ENCODE results near the gene ARHGAP8. TPM values are rescaled to one million over a fixed set of nuclear protein-coding genes. Genes with fewer than 3 reads are reported as not detected.

The ARHGAP8 gene
- total and polyA plus RNA-seq, 10 of the 15 experiments (the other 5 are each of a cell fraction or from before 2014, with no cell fraction given): 0.33 TPM; not detected in 9

DNA sequence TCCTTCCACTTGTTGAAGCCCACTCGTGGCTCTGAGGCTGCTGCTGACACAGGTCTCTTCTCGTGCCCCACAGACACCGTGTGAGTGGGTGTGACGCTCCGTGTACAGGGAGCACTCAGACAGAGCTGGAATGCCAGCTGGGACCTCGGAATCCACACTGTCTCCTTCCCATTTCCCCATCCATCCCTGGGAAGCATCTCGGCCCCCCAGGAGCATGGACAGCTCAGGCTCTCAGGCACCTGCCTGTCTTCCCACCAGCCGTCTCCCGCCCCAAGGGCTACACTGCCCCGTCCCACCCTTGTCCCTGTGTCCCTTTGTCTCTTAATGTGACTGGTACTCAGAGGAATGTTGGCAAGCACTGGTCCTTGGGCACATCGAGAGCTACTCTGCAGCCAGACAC lies 63.8 kb downstream of the ARHGAP8 start (continued):
- TF ChIP-seq, protein P1, sequence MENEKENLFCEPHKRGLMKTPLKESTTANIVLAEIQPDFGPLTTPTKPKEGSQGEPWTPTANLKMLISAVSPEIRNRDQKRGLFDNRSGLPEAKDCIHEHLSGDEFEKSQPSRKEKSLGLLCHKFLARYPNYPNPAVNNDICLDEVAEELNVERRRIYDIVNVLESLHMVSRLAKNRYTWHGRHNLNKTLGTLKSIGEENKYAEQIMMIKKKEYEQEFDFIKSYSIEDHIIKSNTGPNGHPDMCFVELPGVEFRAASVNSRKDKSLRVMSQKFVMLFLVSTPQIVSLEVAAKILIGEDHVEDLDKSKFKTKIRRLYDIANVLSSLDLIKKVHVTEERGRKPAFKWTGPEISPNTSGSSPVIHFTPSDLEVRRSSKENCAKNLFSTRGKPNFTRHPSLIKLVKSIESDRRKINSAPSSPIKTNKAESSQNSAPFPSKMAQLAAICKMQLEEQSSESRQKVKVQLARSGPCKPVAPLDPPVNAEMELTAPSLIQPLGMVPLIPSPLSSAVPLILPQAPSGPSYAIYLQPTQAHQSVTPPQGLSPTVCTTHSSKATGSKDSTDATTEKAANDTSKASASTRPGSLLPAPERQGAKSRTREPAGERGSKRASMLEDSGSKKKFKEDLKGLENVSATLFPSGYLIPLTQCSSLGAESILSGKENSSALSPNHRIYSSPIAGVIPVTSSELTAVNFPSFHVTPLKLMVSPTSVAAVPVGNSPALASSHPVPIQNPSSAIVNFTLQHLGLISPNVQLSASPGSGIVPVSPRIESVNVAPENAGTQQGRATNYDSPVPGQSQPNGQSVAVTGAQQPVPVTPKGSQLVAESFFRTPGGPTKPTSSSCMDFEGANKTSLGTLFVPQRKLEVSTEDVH (IDR thresholded peaks at IDR 0.05; ENCODE audit: low read depth, partially characterized antibody): no peak
- TF ChIP-seq NR2F1 (conservative IDR thresholded peaks at IDR 0.05): no peak
- TF ChIP-seq EGR1 (IDR thresholded peaks at IDR 0.05; ENCODE audit: borderline replicate concordance in 1 of 2, low read depth in 2 of 2, low read length in 2 of 2): no peak
- no peak for TF ChIP-seq IKZF2 (IDR thresholded peaks at IDR 0.05)
- TF ChIP-seq HDAC2 (IDR thresholded peaks at IDR 0.05): no peak
- TF ChIP-seq PAX8 (IDR thresholded peaks at IDR 0.05): no peak
- no peak for TF ChIP-seq MTA3 (IDR thresholded peaks at IDR 0.05; ENCODE audit: borderline replicate concordance, low read length)

DNA sequence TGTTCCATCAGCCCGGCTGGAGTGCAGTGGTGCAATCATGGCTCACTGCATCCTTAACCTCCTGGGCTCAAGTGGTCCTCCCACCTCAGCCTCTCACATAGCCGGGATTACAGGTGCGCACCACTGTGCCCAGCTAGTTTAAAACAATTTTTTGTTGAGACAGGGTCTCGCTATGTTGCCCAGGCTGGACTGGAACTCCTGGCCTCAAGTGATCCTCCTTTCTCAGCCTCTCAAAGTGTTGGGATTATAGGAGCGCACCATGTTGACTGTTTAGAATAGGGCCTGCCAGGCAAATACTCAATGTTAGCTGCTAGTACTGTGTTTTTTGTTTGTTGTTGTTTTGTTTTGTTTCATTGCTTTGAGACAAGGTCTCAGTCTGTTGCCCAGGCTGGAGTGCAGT lies 66.4 kb downstream of the ARHGAP8 start:
- no peaks in the 10 kb centered on the region for H4K20me1 ChIP-seq (ENCODE audit: control insufficient read depth, insufficient read depth)
- FAIRE-seq (no peak), ATAC-seq (no peak), DNase-seq (ENCODE audit: low read depth, low spot score) (no peak)
- H3K27me3 ChIP-seq (replicated peaks in 1 of 2; ENCODE audit: control insufficient read depth in 2 of 2, insufficient read depth in 2 of 2, low read length in 1 of 2): no peaks in the 10 kb centered on the region; a peak in 1 of 4 replicates
- CTCF ChIA-PET: interaction anchor here (1.4 kb wide), 1 partner anchor 11 kb away, joined by 4 read pairs; no protein-coding TSS in a partner anchor
- no peak overlapping the region for H3K27ac ChIP-seq (ENCODE audit: control insufficient read depth, insufficient read depth)
- H3K4me1 ChIP-seq (ENCODE audit: control insufficient read depth, insufficient read depth, low read length): no peaks in the 10 kb centered on the region
- SMC1A ChIA-PET (ENCODE audit: uncharacterized antibody, unreplicated experiment): no interaction called here
- H3K79me2 ChIP-seq (ENCODE audit: control insufficient read depth, insufficient read depth, low read length): no peaks in the 10 kb centered on the region
- H2AFZ ChIP-seq (ENCODE audit: control insufficient read depth, low read depth, low read length): no peak overlapping the region
- H3K4me2 ChIP-seq (ENCODE audit: control insufficient read depth, insufficient read depth): no peak overlapping the region
- RAD21 ChIA-PET (ENCODE audit: unreplicated experiment): no interaction called here
- BruUV-seq (replicated peaks): no TSS peak
- intact Hi-C loops (cut with micrococcal nuclease; ENCODE audit: unreplicated experiment): no loop called here
- H3K4me3 ChIP-seq: no peak overlapping the region
- no peaks in the 10 kb centered on the region for H3K36me3 ChIP-seq (ENCODE audit: control insufficient read depth in 2 of 2, insufficient read depth in 2 of 2, low read length in 1 of 2)
- POLR2A ChIA-PET: interaction anchor here (0.6 kb wide), 1 partner anchor 34 kb away, joined by 6 read pairs; no protein-coding TSS in a partner anchor
- 83% methylated on average over 5 of the region's 5 CpGs for WGBS (ENCODE audit: insufficient coverage, insufficient replicate concordance, low lambda C conversion rate, missing lambda C conversion rate)
- no peaks in the 10 kb centered on the region for H3K9me3 ChIP-seq (replicated peaks; ENCODE audit: control insufficient read depth, insufficient read depth, low read length)
- in situ Hi-C loops (cut with MboI): no loop called here
- H3K9ac ChIP-seq (ENCODE audit: control insufficient read depth, insufficient read depth, low read length): no peak overlapping the region
- TF ChIP-seq, protein P2, sequence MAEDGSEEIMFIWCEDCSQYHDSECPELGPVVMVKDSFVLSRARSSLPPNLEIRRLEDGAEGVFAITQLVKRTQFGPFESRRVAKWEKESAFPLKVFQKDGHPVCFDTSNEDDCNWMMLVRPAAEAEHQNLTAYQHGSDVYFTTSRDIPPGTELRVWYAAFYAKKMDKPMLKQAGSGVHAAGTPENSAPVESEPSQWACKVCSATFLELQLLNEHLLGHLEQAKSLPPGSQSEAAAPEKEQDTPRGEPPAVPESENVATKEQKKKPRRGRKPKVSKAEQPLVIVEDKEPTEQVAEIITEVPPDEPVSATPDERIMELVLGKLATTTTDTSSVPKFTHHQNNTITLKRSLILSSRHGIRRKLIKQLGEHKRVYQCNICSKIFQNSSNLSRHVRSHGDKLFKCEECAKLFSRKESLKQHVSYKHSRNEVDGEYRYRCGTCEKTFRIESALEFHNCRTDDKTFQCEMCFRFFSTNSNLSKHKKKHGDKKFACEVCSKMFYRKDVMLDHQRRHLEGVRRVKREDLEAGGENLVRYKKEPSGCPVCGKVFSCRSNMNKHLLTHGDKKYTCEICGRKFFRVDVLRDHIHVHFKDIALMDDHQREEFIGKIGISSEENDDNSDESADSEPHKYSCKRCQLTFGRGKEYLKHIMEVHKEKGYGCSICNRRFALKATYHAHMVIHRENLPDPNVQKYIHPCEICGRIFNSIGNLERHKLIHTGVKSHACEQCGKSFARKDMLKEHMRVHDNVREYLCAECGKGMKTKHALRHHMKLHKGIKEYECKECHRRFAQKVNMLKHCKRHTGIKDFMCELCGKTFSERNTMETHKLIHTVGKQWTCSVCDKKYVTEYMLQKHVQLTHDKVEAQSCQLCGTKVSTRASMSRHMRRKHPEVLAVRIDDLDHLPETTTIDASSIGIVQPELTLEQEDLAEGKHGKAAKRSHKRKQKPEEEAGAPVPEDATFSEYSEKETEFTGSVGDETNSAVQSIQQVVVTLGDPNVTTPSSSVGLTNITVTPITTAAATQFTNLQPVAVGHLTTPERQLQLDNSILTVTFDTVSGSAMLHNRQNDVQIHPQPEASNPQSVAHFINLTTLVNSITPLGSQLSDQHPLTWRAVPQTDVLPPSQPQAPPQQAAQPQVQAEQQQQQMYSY (CRISPR knock-in tag; IDR thresholded peaks at IDR 0.05): no peak
- TF ChIP-seq POLR2AphosphoS2 (IDR thresholded peaks at IDR 0.05; ENCODE audit: low read depth, low read length) (no peak), CBFB (IDR thresholded peaks at IDR 0.05; ENCODE audit: low read depth) (no peak)
- TF ChIP-seq, protein P3, sequence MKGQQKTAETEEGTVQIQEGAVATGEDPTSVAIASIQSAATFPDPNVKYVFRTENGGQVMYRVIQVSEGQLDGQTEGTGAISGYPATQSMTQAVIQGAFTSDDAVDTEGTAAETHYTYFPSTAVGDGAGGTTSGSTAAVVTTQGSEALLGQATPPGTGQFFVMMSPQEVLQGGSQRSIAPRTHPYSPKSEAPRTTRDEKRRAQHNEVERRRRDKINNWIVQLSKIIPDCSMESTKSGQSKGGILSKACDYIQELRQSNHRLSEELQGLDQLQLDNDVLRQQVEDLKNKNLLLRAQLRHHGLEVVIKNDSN (IDR thresholded peaks at IDR 0.05; ENCODE audit: borderline replicate concordance, extremely low read length, insufficient read depth, low read depth, low read length): no peak
- TF ChIP-seq, protein P4, sequence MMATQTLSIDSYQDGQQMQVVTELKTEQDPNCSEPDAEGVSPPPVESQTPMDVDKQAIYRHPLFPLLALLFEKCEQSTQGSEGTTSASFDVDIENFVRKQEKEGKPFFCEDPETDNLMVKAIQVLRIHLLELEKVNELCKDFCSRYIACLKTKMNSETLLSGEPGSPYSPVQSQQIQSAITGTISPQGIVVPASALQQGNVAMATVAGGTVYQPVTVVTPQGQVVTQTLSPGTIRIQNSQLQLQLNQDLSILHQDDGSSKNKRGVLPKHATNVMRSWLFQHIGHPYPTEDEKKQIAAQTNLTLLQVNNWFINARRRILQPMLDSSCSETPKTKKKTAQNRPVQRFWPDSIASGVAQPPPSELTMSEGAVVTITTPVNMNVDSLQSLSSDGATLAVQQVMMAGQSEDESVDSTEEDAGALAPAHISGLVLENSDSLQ (IDR thresholded peaks at IDR 0.05): no peak
- TF ChIP-seq, protein P5, sequence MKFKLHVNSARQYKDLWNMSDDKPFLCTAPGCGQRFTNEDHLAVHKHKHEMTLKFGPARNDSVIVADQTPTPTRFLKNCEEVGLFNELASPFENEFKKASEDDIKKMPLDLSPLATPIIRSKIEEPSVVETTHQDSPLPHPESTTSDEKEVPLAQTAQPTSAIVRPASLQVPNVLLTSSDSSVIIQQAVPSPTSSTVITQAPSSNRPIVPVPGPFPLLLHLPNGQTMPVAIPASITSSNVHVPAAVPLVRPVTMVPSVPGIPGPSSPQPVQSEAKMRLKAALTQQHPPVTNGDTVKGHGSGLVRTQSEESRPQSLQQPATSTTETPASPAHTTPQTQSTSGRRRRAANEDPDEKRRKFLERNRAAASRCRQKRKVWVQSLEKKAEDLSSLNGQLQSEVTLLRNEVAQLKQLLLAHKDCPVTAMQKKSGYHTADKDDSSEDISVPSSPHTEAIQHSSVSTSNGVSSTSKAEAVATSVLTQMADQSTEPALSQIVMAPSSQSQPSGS (IDR thresholded peaks at IDR 0.05; ENCODE audit: low read length): no peak

Data from GM12878 (cell line).